ENCODE data around the gene GRIN2C. TPM values are rescaled to one million over a fixed set of nuclear protein-coding genes. Genes with fewer than 3 reads are reported as not detected.

The GRIN2C gene
- total RNA-seq, 1 experiment from 2014 or later: not detected

DNA sequence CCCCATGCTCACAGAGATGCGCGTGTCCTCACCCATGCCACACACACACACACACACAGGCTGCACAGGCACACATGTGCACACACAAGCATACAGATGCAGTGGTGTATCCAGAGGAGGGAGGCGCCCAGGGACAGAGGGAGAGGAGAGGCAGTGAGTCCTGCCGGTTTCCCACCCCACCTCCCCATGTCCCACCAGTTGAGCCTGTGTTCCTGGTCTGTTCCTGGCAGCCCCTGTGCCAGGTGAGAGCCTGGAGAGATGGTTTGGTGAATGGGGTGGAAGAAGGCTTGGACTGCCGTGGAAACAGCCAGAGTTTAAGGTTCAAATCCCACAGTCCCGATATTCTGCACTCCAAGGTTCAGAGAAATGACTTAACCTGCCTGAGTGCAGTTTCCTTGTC is 44.0 kb upstream of the GRIN2C start:
- Mint-ChIP-seq H3K27ac (ENCODE audit: unreplicated experiment) (no peak overlapping the region), H3K4me3 (ENCODE audit: low read depth, unreplicated experiment) (no peak overlapping the region), H3K36me3 (ENCODE audit: insufficient read depth, unreplicated experiment) (no peaks in the 10 kb centered on the region), H3K27me3 (ENCODE audit: unreplicated experiment) (peaks cover 47% of the 10 kb centered on the region), H3K4me1 (ENCODE audit: low read depth, unreplicated experiment) (peaks cover 12% of the 10 kb centered on the region), H3K9me3 (ENCODE audit: low read depth, unreplicated experiment) (no peaks in the 10 kb centered on the region)
- TF ChIP-seq, protein P1, sequence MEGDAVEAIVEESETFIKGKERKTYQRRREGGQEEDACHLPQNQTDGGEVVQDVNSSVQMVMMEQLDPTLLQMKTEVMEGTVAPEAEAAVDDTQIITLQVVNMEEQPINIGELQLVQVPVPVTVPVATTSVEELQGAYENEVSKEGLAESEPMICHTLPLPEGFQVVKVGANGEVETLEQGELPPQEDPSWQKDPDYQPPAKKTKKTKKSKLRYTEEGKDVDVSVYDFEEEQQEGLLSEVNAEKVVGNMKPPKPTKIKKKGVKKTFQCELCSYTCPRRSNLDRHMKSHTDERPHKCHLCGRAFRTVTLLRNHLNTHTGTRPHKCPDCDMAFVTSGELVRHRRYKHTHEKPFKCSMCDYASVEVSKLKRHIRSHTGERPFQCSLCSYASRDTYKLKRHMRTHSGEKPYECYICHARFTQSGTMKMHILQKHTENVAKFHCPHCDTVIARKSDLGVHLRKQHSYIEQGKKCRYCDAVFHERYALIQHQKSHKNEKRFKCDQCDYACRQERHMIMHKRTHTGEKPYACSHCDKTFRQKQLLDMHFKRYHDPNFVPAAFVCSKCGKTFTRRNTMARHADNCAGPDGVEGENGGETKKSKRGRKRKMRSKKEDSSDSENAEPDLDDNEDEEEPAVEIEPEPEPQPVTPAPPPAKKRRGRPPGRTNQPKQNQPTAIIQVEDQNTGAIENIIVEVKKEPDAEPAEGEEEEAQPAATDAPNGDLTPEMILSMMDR (IDR thresholded peaks at IDR 0.05; ENCODE audit: unreplicated experiment): no peak
- DNase-seq: no peak
- BruUV-seq (replicated peaks): no TSS peak
- intact Hi-C loops (cut with micrococcal nuclease; ENCODE audit: unreplicated experiment): no loop called here
- CTCF ChIA-PET: no interaction called here

DNA sequence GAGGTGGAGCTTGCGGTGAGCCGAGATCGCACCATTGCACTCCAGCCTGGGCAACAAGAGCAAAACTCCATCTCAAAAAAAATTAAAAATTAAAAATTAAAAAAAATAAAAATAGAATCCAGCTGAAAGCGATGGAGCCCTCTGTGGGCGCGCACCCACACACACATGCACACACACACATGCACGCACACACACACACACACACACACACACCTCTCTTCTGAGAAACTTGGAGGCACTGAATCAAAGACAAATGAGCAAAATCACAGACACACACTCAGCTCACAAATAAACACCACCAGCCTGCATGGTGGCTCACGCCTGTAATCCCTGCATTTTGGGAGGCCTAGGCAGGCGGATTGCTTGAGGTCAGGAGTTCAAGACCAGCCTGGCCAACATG is 43.3 kb upstream of the GRIN2C start:
- Mint-ChIP-seq H3K36me3 (ENCODE audit: insufficient read depth, unreplicated experiment) (no peaks in the 10 kb centered on the region), H3K4me1 (ENCODE audit: low read depth, unreplicated experiment) (peaks cover 6% of the 10 kb centered on the region), H3K27me3 (ENCODE audit: unreplicated experiment) (peaks cover 48% of the 10 kb centered on the region), H3K27ac (ENCODE audit: unreplicated experiment) (no peak overlapping the region), H3K9me3 (ENCODE audit: low read depth, unreplicated experiment) (no peaks in the 10 kb centered on the region), H3K4me3 (ENCODE audit: low read depth, unreplicated experiment) (no peak overlapping the region)
- intact Hi-C loops (cut with micrococcal nuclease; ENCODE audit: unreplicated experiment): no loop called here
- no peak for DNase-seq
- TF ChIP-seq, protein P1 (IDR thresholded peaks at IDR 0.05; ENCODE audit: unreplicated experiment): no peak
- CTCF ChIA-PET: interaction anchor here (0.6 kb wide), 1 partner anchor 418 kb away, joined by 5 read pairs; no protein-coding TSS in a partner anchor
- no TSS peak for BruUV-seq (replicated peaks)

DNA sequence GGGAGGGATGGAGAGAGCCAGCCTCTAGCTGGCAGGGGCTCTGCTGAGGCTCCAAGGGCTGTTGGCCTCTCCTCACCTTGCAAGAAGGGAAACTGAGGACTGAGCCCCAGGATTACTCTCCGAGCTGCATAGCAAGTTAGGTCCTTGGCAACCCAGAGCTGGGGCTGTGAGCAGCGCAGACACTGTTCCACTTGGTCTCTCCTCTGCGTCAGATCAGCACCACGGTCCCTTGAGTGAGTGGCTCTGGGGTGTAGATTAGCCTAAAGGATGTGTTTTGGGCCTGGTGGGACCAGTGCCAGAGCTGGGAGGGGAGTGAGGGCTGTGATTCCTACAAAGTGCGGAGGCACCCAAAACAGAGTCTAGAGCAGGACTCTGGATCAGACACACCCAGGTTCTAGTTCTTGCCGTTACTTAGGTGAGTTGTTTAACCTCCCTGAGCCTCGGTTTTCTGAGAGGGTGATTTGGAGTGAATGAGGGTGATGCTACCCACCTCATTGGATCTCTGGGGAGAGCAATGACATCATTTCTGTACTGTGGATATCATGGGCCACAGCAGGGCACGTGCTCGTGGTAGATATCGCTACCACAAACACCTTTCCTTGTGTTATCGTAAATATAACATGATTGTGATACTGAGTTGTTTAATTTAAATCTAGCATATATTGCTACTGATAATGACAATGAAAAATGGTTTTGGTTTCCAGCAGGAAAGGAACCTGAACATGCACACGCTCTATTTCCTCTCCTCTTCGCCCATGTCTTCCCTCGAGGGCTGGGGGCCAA is 41.9 kb upstream of the GRIN2C start:
- H3K9me3 Mint-ChIP-seq (ENCODE audit: low read depth, unreplicated experiment): no peaks in the 10 kb centered on the region
- no peak overlapping the region for H3K4me3 Mint-ChIP-seq (ENCODE audit: low read depth, unreplicated experiment)
- no TSS peak for BruUV-seq (replicated peaks)
- no peak for DNase-seq
- CTCF ChIA-PET: interaction anchor here (0.6 kb wide), 1 partner anchor 348 kb away, joined by 4 read pairs; no protein-coding TSS in a partner anchor
- H3K27ac Mint-ChIP-seq (ENCODE audit: unreplicated experiment): no peak overlapping the region
- intact Hi-C loops (cut with micrococcal nuclease; ENCODE audit: unreplicated experiment): no loop called here
- peaks cover 58% of the 10 kb centered on the region for H3K27me3 Mint-ChIP-seq (ENCODE audit: unreplicated experiment)
- TF ChIP-seq, protein P1 (IDR thresholded peaks at IDR 0.05; ENCODE audit: unreplicated experiment): no peak
- H3K36me3 Mint-ChIP-seq (ENCODE audit: insufficient read depth, unreplicated experiment): no peaks in the 10 kb centered on the region
- H3K4me1 Mint-ChIP-seq (ENCODE audit: low read depth, unreplicated experiment): no peaks in the 10 kb centered on the region

DNA sequence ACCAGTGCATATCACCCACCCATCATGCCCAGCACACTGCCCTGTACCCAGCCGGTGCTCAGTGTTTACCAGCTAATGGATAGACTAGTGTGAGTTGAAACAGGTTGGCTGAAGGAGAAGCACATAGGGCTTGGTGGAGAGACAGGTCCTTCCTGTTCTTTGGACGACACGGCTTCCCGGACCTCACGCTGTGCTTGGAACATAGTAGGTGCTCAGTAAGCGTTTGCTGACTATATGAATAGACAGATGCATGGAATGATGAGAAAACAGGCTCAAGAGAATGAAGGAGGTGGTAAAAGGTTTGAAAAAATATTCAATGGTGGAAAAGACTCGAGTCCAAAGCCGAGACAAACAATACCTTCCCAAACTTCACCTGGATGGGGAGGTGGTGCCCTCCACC is 40.5 kb upstream of the GRIN2C start:
- Mint-ChIP-seq H3K9me3 (ENCODE audit: low read depth, unreplicated experiment) (no peaks in the 10 kb centered on the region), H3K4me1 (ENCODE audit: low read depth, unreplicated experiment) (no peaks in the 10 kb centered on the region), H3K36me3 (ENCODE audit: insufficient read depth, unreplicated experiment) (no peaks in the 10 kb centered on the region), H3K27me3 (ENCODE audit: unreplicated experiment) (peaks cover 66% of the 10 kb centered on the region), H3K27ac (ENCODE audit: unreplicated experiment) (no peak overlapping the region), H3K4me3 (ENCODE audit: low read depth, unreplicated experiment) (no peak overlapping the region)
- TF ChIP-seq, protein P1 (IDR thresholded peaks at IDR 0.05; ENCODE audit: unreplicated experiment): no peak
- CTCF ChIA-PET: interaction anchor here (1.0 kb wide), 1 partner anchor 72 kb away, joined by 5 read pairs; no protein-coding TSS in a partner anchor
- no TSS peak for BruUV-seq (replicated peaks)
- intact Hi-C loops (cut with micrococcal nuclease; ENCODE audit: unreplicated experiment): no loop called here
- no peak for DNase-seq
